Stimulated activated CD8-positive, alpha-beta memory T cell treated with anti-CD3 and anti-CD28 coated beads, Interleukin-15, amount 100 ng/mL, for 4 hours (primary cell): ENCODE data around the gene FOXC1.

Experiments used
- DNase-seq, 2 donors: peaks; one replicate each; pipeline ENCODE4 v3.0.0-alpha.2; 2020; ENCODE audit warnings: low read depth in 2 of 2

The FOXC1 gene

GRCh38 chr6:1612299-1612973 is 2.7 kb downstream of the FOXC1 start:
- no peak for DNase-seq

GRCh38 chr6:1612974-1613306 is 3.2 kb downstream of the FOXC1 start:
- DNase-seq, result no peak

- no peak for DNase-seq
Measured at GRCh38 chr6:1613346-1613687, 3.6 kb downstream of the FOXC1 start.

GRCh38 chr6:1613688-1614447 is 4.2 kb downstream of the FOXC1 start:
- DNase-seq, result no peak

GRCh38 chr6:1614448-1615150 is 4.9 kb downstream of the FOXC1 start:
- no peak for DNase-seq

GRCh38 chr6:1615151-1615852 is 5.6 kb downstream of the FOXC1 start:
- DNase-seq, result no peak

GRCh38 chr6:1615853-1616420 is 6.2 kb downstream of the FOXC1 start:
- DNase-seq, result no peak

GRCh38 chr6:1616701-1617463 is 7.2 kb downstream of the FOXC1 start:
- DNase-seq, result no peak

- DNase-seq, result no peak
Measured at GRCh38 chr6:1617466-1618310, 8.0 kb downstream of the FOXC1 start.

GRCh38 chr6:1618311-1619097 is 8.8 kb downstream of the FOXC1 start:
- no peak for DNase-seq

GRCh38 chr6:1619098-1619672 is 9.5 kb downstream of the FOXC1 start:
- no peak for DNase-seq

- DNase-seq, result no peak
Measured at GRCh38 chr6:1619673-1620503, 10.2 kb downstream of the FOXC1 start.

GRCh38 chr6:1620504-1621069 is 10.9 kb downstream of the FOXC1 start:
- DNase-seq, result no peak

GRCh38 chr6:1621070-1621701 is 11.5 kb downstream of the FOXC1 start:
- no peak for DNase-seq

- no peak for DNase-seq
Measured at GRCh38 chr6:1622220-1622850, 12.6 kb downstream of the FOXC1 start.

GRCh38 chr6:1622851-1623768 is 13.4 kb downstream of the FOXC1 start:
- no peak for DNase-seq
